Loucy (cell line): Measurements from ENCODE around the gene SRP72.

Source experiments
- CTCF ChIP-seq: fragments of 200-600 bp; sonication (generic); conservative IDR thresholded peaks from 2 replicates; pipeline ENCODE4 v1.5.1; 2014; ENCODE audit warnings: mild to moderate bottlenecking, antibody characterized with exemption, low read length
- EZH2phosphoT487 ChIP-seq: fragments of 200-600 bp; IDR thresholded peaks from 2 replicates; pipeline ENCODE4 v1.6.1; 2018; ENCODE audit warnings: antibody characterized with exemption, mild to moderate bottlenecking, moderate library complexity, borderline replicate concordance

GRCh38 chr4:56424697-56425514 lies 42.5 kb upstream of the SRP72 start:
- peak; percentile 83 for TF ChIP-seq CTCF
- TF ChIP-seq EZH2phosphoT487 = no peak
